GM18507 (cell line): ENCODE measurements around the gene OBI1.

Source experiments
- DNase-seq: peaks from one replicate; pipeline ENCODE4 v3.0.0; 2011; ENCODE audit warnings: low read depth; ENCODE audit not compliant: insufficient read length; ENCODE audit errors: extremely low spot score
- FAIRE-seq: peaks from 2 replicates; lab custom pipeline; 2011; peaks lifted over from hg19 to GRCh38; lab: Jason Lieb, UNC

Gene OBI1

DNA sequence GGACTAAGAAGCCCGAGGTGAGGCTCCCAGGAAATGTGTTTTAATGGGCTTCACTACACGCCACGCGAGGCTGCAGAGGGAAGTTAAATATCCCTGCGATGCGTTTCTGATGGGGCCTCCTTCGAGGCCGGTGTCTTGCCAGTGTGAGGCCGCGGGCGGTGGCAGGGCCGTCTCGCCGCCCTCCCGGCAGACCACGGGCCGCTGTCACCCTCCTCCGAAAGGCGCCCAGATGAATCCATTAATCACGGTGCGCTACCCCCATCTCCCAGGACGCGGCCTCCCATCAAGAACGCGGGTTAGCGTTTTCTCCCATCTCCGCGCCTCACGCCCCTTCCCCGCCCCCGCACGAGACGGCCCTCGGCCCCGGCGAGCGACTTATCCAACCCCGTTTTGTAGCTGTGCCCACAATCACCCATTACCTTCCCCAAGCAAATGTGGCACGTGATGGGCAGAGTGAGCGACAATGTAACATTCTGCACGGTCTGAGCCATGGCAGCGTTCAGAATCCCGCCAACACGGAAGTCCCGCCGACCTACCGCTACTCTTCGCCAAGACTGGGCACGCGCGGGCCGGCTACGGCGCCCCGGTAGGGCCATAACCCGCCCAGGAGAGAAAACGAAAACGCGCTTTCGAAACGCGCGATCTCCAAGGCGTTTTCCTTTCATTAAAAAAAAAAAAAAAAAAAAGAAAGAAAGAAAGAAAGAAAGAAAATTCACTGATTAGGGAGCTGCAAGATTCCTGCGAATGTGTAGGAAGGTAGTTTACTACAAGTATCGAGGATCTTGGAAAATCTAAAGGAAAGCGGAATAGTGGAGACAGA, at the start of gene OBI1:
OBI1 (minus strand) TSS at position 526 of the 820 bp plus-strand sequence; CDS start at position 491, 35 bp downstream.
- FAIRE-seq (peak; percentile 93), DNase-seq (peak; percentile 75)

GRCh38 chr13:78701383-78701782, 42.4 kb upstream of the OBI1 start:
- DNase-seq = no peak
- FAIRE-seq = no peak

- no peak for FAIRE-seq
- no peak for DNase-seq
These were observed 41.4 kb upstream of the OBI1 start for GRCh38 chr13:78700121-78700910.

DNA sequence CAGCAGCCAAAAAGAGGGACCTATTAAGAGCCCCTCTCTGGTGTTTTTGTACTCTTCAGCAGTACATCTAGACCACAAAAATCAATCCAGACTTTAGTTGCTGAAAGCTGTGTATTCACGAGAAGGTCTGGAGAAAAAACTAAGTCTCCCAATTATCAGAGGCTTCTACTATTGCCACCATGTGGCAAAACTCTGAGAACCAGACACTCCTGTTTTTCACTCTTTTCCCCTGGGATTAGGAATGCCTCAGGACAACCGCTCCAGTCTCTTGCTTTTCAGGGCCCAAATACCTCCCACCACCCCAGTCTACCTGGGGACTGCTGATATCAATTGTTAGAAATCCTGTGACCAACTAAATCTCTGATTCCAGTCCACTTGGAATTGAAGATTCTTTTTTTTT, 30.1 kb upstream of the OBI1 start:
- FAIRE-seq = no peak
- no peak for DNase-seq

GRCh38 chr13:78686461-78686860, 27.5 kb upstream of the OBI1 start:
- DNase-seq = no peak
- FAIRE-seq = no peak

- DNase-seq = no peak
- no peak for FAIRE-seq
These were observed 21.8 kb upstream of the OBI1 start for GRCh38 chr13:78680576-78681350.

DNA sequence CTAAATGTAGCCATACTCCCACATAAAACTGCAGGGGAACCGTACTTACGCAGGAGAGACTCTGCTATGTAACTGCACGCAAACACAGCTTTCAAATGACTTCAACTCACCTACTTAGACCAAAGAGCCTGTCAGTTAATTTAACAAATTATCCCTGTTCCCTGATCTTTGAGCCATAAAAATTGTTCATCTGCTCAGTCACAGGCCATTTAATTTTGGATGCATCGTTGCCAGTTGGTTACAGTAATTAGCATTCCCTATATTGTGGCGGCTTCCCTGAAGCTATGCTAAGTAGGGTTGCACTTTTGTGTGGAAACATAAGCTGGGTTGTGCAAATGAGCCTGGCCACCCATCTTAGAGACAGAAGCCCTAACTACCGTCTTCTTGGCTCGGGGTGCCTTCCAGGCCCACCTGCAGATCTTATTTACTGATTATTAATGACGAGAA, 21.2 kb upstream of the OBI1 start:
- FAIRE-seq (no peak), DNase-seq (no peak)

- DNase-seq (no peak), FAIRE-seq (no peak)
These were observed 20.4 kb upstream of the OBI1 start for GRCh38 chr13:78679329-78679728.

DNA sequence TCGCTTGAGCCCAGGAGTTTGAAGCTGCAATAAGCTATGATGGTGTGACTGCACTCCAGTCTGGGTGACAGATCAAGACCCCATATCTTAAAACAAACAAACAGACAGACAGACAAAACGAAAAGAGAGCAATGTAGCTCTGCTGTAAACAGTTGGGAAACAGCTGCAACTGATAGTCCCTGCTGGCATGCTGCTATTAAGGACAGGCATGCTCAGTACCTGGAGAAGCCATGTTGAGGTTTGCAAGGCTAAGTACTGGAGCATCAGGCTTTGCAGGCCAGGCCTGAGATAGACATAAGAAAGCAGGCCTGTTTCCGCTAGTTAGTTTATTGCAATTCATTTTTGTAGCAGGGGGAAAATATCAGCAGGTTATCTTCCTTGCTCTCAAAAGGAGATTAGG, 16.2 kb upstream of the OBI1 start:
- DNase-seq = no peak
- FAIRE-seq = no peak

- no peak for FAIRE-seq
These were observed 15.7 kb upstream of the OBI1 start for GRCh38 chr13:78674638-78675037.

GRCh38 chr13:78662467-78662866, 3.5 kb upstream of the OBI1 start:
- FAIRE-seq (peak; percentile 68), DNase-seq (no peak)

More at GRCh38 chr13:78674638-78675037, 15.7 kb upstream of the OBI1 start:
- no peak for DNase-seq

DNA sequence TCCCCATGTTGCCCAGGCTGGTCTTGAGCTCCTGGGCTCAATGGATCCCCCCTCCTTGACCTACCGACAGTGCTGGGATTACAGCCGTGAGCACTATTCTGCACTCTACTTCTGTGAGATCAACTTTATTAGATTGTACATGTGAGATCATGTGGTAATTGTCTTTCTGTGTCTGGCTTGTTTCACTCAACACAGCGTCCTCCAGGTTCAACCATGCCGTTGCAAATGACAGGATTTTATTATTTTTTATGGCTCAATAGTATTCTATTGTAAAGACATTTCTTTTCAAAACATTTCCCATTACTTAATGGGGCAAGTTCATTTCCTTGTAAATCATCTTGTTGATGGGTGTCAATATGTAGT, 1.5 kb upstream of the OBI1 start:
- DNase-seq (no peak), FAIRE-seq (peak; percentile 24)

GRCh38 chr13:78659732-78660494, 958 bp upstream of the OBI1 start:
- FAIRE-seq = peak; percentile 59
- no peak for DNase-seq

DNA sequence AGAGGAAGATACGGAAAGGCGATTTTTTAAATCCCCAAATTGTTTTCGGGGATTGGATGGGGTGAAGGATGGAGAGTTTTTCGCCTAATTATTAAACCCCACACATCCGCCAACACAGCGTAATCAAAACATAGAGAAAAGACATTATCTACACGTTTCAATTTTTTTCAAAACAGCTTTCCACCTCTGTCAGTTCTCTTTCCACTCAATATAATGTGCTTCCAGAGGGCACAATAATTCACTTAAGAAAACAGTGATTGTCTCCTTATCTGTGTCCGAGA, 435 bp upstream of the OBI1 start:
- FAIRE-seq = peak; percentile 29
- no peak for DNase-seq

- FAIRE-seq = peak; percentile 59
- no peak for DNase-seq
These were observed 991 bp downstream of the OBI1 start for GRCh38 chr13:78657699-78658629.

GRCh38 chr13:78655906-78656305, 3.0 kb downstream of the OBI1 start:
- no peak for FAIRE-seq
- DNase-seq = no peak

- FAIRE-seq = no peak
- DNase-seq = no peak
These were observed 3.9 kb downstream of the OBI1 start for GRCh38 chr13:78655007-78655406.

DNA sequence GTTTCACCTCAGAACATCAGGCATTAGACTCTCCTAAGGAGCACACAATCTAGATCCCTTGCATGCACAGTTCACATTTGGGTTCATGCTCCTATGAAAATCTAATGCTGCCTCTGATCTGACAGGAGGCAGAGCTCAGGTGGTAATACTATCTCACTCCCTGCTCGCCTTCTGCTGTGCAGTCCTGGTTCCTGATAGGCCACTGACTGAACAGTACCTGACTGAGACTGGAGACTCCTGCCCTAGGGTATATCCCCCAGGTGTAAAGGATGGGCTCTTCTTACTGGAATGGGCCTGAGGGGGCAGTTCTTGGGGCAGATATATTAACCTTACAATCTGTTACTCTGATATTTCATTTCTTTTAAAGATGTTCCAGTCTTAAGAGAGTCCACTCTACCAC, 6.3 kb downstream of the OBI1 start:
- DNase-seq (no peak), FAIRE-seq (no peak)

DNA sequence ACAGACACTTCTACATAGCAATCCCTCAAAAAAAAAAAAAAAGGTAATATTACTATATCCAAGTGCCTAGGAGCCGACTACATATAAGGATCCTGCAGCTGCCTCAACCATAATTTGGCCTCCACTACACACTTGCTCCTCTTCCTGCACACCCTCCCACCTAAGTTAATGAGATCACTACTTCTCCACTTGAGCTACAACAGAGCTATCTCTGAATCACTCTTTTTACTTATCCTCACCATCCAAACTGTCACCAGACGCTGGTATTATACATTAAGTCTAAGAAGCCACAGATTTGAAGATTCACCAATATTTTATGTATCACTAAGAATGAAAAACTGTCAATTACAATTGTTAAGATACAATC, 8.3 kb downstream of the OBI1 start:
- FAIRE-seq = no peak
- no peak for DNase-seq
